Stomach (tissue), 4 donors: Measurements from ENCODE around the gene CCDC30.

Experiments
- EP300 ChIP-seq: sonication (generic); formaldehyde crosslinking; IDR thresholded peaks from one replicate; pipeline ENCODE4 v1.6.1; 2017; ENCODE audit warnings: antibody characterized with exemption
- TF ChIP-seq, protein P1 (sequence below), 7 experiments: fragments of 450-650 bp in 4 of 7; fragments of 200-600 bp in 3 of 7; sonication (generic) in 3 of 7; IDR thresholded peaks; one replicate each; pipeline ENCODE4 v1.5.1; 2016 to 2019; ENCODE audit warnings: antibody characterized with exemption in 7 of 7, control low read depth in 2 of 7, mild to moderate bottlenecking in 1 of 7

DNA sequence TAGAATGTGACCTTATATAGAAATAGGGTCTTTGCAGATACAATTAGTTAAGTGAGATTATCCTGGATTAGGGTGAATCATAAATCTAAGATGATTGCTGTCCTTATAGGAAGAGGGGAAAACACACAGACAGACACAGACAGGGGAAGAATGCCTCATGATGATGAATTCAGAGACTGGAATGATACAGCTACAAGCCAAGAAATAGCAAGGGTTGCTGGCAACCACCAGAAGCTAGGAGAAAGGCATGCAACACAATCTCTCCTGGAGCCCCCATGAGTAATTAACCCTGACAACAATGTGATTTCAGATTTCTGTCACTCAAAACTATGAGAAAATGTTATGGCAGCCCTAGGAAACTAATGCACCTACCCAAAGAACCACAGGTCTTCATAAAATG, 176.0 kb downstream of the CCDC30 start:
- TF ChIP-seq, protein P1, sequence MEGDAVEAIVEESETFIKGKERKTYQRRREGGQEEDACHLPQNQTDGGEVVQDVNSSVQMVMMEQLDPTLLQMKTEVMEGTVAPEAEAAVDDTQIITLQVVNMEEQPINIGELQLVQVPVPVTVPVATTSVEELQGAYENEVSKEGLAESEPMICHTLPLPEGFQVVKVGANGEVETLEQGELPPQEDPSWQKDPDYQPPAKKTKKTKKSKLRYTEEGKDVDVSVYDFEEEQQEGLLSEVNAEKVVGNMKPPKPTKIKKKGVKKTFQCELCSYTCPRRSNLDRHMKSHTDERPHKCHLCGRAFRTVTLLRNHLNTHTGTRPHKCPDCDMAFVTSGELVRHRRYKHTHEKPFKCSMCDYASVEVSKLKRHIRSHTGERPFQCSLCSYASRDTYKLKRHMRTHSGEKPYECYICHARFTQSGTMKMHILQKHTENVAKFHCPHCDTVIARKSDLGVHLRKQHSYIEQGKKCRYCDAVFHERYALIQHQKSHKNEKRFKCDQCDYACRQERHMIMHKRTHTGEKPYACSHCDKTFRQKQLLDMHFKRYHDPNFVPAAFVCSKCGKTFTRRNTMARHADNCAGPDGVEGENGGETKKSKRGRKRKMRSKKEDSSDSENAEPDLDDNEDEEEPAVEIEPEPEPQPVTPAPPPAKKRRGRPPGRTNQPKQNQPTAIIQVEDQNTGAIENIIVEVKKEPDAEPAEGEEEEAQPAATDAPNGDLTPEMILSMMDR (IDR thresholded peaks at IDR 0.05) = no peak
- no peak for TF ChIP-seq EP300
